Fibroblast of mammary gland (primary cell): Measurements from ENCODE around the gene ZSCAN20.

ENCODE experiments used
- DNase-seq: peaks from one replicate; pipeline ENCODE4 v3.0.0-alpha.2; 2010; ENCODE audit warnings: low read depth
- H3K4me3 ChIP-seq: 2 replicates; pipeline ENCODE4 v1.5.1; 2011; ENCODE audit warnings: low read depth, mild to moderate bottlenecking, low read length, moderate library complexity; ENCODE audit not compliant: control insufficient read depth
- TF ChIP-seq, protein P1 (sequence below): conservative IDR thresholded peaks from 2 replicates; pipeline ENCODE4 v1.5.1; 2011; ENCODE audit warnings: low read depth, low read length, inconsistent platforms; ENCODE audit not compliant: control insufficient read depth, insufficient read depth

The ZSCAN20 gene

DNA sequence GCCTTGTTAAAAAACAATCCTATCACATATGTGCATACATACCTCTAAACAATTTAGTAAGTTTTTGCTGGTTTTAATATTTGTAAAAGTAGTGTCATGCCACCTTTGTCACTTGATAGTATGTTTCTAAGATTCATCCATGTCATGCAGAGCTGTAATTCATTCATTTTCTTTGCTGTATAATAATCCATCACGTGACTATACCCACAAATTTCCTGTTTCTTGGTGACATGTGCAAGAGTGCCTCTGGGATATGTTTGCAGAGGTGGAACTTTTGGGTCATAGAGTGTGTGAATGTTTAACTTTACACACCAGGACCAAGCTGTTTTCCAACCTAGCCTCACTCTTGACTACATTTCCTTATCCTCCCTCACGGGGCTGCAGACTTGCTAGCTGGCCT, 62.9 kb downstream of the ZSCAN20 start:
- no peak for DNase-seq
- TF ChIP-seq, protein P1, sequence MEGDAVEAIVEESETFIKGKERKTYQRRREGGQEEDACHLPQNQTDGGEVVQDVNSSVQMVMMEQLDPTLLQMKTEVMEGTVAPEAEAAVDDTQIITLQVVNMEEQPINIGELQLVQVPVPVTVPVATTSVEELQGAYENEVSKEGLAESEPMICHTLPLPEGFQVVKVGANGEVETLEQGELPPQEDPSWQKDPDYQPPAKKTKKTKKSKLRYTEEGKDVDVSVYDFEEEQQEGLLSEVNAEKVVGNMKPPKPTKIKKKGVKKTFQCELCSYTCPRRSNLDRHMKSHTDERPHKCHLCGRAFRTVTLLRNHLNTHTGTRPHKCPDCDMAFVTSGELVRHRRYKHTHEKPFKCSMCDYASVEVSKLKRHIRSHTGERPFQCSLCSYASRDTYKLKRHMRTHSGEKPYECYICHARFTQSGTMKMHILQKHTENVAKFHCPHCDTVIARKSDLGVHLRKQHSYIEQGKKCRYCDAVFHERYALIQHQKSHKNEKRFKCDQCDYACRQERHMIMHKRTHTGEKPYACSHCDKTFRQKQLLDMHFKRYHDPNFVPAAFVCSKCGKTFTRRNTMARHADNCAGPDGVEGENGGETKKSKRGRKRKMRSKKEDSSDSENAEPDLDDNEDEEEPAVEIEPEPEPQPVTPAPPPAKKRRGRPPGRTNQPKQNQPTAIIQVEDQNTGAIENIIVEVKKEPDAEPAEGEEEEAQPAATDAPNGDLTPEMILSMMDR = no peak
- no peak overlapping the region for H3K4me3 ChIP-seq

DNA sequence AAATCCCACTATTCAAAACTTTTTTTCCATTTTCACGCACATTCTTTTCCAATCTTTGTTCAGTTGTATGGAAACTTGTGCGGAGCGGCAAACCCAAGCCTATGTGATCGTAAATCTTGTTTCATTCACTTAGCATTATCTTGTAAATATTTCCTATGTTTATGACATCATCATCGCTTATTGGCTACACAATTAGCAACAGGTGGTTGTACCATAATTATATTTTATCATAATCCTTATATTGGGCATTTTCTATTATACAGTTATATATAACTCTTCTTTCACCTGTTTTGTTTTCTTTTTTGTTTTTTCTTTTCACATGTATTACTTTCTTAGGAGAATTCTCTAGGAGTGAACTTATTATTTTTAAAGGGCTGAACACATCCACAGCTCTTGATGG, 65.4 kb downstream of the ZSCAN20 start:
- DNase-seq = no peak
- H3K4me3 ChIP-seq = no peak overlapping the region

GRCh38 chr1:33541966-33542365, 69.5 kb downstream of the ZSCAN20 start:
- DNase-seq = no peak
- TF ChIP-seq, protein P1 = no peak
- H3K4me3 ChIP-seq = no peak overlapping the region

More for the DNA sequence above, 65.4 kb downstream of the ZSCAN20 start:
- TF ChIP-seq, protein P1 = no peak
